CD4-positive, alpha-beta T cell treated with Interleukin-2 at 100 ng/mL for 4 hours (primary cell): ENCODE data around the gene TMEM154.
A peak's percentile ranks its signal among the peaks of the same experiment; 100 is the strongest.
"Not testable (repeated sequence)": the region's sequence is repeated elsewhere in the genome, so short reads cannot be mapped to it uniquely, and the experiment has no call there.

Experiments used
- DNase-seq: peaks from one replicate; pipeline ENCODE4 v3.0.0-alpha.2; 2020; ENCODE audit warnings: low spot score

Gene TMEM154

GRCh38 chr4:152667781-152668180, 12.0 kb downstream of the TMEM154 start:
- no peak for DNase-seq

GRCh38 chr4:152666946-152667345, 12.9 kb downstream of the TMEM154 start:
- no peak for DNase-seq

GRCh38 chr4:152665691-152666395, 14.0 kb downstream of the TMEM154 start:
- no peak for DNase-seq

- DNase-seq: not testable (repeated sequence)
These were observed 15.8 kb downstream of the TMEM154 start for GRCh38 chr4:152664067-152664378.

- DNase-seq: no peak
These were observed 16.4 kb downstream of the TMEM154 start for GRCh38 chr4:152663203-152664066.

- DNase-seq: no peak
These were observed 18.1 kb downstream of the TMEM154 start for GRCh38 chr4:152661649-152662048.

GRCh38 chr4:152660526-152660925, 19.3 kb downstream of the TMEM154 start:
- DNase-seq: no peak

- no peak for DNase-seq
These were observed 20.0 kb downstream of the TMEM154 start for GRCh38 chr4:152659806-152660205.

GRCh38 chr4:152657657-152658056, 22.1 kb downstream of the TMEM154 start:
- DNase-seq: no peak

GRCh38 chr4:152655272-152656129, 24.3 kb downstream of the TMEM154 start:
- DNase-seq: no peak

GRCh38 chr4:152652102-152652501, 27.7 kb downstream of the TMEM154 start:
- DNase-seq: no peak

- no peak for DNase-seq
These were observed 28.2 kb downstream of the TMEM154 start for GRCh38 chr4:152651473-152652060.

- no peak for DNase-seq
These were observed 33.6 kb downstream of the TMEM154 start for GRCh38 chr4:152646221-152646620.

- DNase-seq: no peak
These were observed 35.7 kb downstream of the TMEM154 start for GRCh38 chr4:152644130-152644529.

GRCh38 chr4:152643153-152644035, 36.4 kb downstream of the TMEM154 start:
- peak; percentile 35 for DNase-seq

- DNase-seq: peak; percentile 55
These were observed 39.5 kb downstream of the TMEM154 start for GRCh38 chr4:152640058-152640921.

- no peak for DNase-seq
These were observed 43.9 kb downstream of the TMEM154 start for GRCh38 chr4:152635851-152636250.

GRCh38 chr4:152634110-152634760, 45.6 kb downstream of the TMEM154 start:
- no peak for DNase-seq

- no peak for DNase-seq
These were observed 46.7 kb downstream of the TMEM154 start for GRCh38 chr4:152633118-152633517.

GRCh38 chr4:152630324-152630723, 49.5 kb downstream of the TMEM154 start:
- no peak for DNase-seq
